AG10803 (cell line): ENCODE measurements around the gene MAPKBP1.

Experiments used
- DNase-seq: peaks from one replicate; pipeline ENCODE4 v3.0.0; 2010; ENCODE audit warnings: low read depth
- H3K4me3 ChIP-seq: 2 replicates; pipeline ENCODE4 v1.5.1; 2011; ENCODE audit warnings: mild to moderate bottlenecking, low read length, control low read depth
- TF ChIP-seq, protein P1 (sequence below): conservative IDR thresholded peaks from 2 replicates; pipeline ENCODE4 v1.5.1; 2011; ENCODE audit warnings: mild to moderate bottlenecking, low read length, control low read depth, inconsistent platforms

Gene MAPKBP1

GRCh38 chr15:41782371-41783282 is 8.3 kb downstream of the MAPKBP1 start:
- TF ChIP-seq, protein P1, sequence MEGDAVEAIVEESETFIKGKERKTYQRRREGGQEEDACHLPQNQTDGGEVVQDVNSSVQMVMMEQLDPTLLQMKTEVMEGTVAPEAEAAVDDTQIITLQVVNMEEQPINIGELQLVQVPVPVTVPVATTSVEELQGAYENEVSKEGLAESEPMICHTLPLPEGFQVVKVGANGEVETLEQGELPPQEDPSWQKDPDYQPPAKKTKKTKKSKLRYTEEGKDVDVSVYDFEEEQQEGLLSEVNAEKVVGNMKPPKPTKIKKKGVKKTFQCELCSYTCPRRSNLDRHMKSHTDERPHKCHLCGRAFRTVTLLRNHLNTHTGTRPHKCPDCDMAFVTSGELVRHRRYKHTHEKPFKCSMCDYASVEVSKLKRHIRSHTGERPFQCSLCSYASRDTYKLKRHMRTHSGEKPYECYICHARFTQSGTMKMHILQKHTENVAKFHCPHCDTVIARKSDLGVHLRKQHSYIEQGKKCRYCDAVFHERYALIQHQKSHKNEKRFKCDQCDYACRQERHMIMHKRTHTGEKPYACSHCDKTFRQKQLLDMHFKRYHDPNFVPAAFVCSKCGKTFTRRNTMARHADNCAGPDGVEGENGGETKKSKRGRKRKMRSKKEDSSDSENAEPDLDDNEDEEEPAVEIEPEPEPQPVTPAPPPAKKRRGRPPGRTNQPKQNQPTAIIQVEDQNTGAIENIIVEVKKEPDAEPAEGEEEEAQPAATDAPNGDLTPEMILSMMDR: no peak
- no peak for DNase-seq
- no peak overlapping the region for H3K4me3 ChIP-seq

DNA sequence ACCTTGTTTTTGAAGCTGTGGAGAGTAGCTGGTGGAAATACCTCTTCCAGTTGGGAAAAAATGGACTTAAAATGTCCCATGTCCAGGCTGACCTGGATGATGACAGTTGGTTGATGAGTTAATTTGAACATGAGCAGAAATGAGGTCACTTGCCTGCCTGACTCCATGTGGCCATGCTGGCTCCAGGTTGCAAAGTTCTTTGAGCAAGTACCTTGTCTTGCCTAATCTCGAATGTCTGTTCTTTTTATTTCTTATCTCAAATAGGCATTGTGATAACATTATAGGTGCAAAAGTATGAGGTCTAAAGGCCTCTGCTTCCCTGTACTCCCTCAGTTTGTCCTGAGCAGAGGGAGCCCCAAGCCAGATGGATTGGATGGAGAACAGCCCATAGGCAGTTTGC is 9.0 kb downstream of the MAPKBP1 start:
- TF ChIP-seq, protein P1: no peak
- DNase-seq: no peak
- H3K4me3 ChIP-seq: no peak overlapping the region

GRCh38 chr15:41788262-41788661 is 14.0 kb downstream of the MAPKBP1 start:
- no peak for DNase-seq

GRCh38 chr15:41789236-41789635 is 15.0 kb downstream of the MAPKBP1 start:
- no peak for DNase-seq
- TF ChIP-seq, protein P1: no peak
- no peak overlapping the region for H3K4me3 ChIP-seq

More at GRCh38 chr15:41788262-41788661, 14.0 kb downstream of the MAPKBP1 start:
- TF ChIP-seq, protein P1: no peak
- no peak overlapping the region for H3K4me3 ChIP-seq

- H3K4me3 ChIP-seq: no peak overlapping the region
- DNase-seq: no peak
- TF ChIP-seq, protein P1: no peak
These were observed 15.4 kb downstream of the MAPKBP1 start for GRCh38 chr15:41789662-41790061.

- no peak for DNase-seq
- no peak overlapping the region for H3K4me3 ChIP-seq
These were observed 15.9 kb downstream of the MAPKBP1 start for GRCh38 chr15:41790169-41790568.

More at GRCh38 chr15:41790169-41790568, 15.9 kb downstream of the MAPKBP1 start:
- TF ChIP-seq, protein P1: no peak
